GM23338 (cell line): ENCODE measurements around the gene GLRB.
"Not testable (repeated sequence)": the region's sequence is repeated elsewhere in the genome, so short reads cannot be mapped to it uniquely, and the experiment has no call there.

ENCODE experiments used
- CTCF ChIP-seq, 2 experiments: fragments of 200-600 bp in 1 of 2; sonication (generic) in 1 of 2; conservative IDR thresholded peaks; 2 replicates each; pipeline versions ENCODE4 v1.5.1 to v1.6.1; 2016 to 2017; ENCODE audit warnings: antibody characterized with exemption in 2 of 2, low read depth in 2 of 2, mild to moderate bottlenecking in 2 of 2, moderate library complexity in 1 of 2
- EZH2 ChIP-seq: fragments of 200-600 bp; sonication (generic); IDR thresholded peaks from one replicate; pipeline ENCODE4 v1.8.0; 2017; ENCODE audit warnings: antibody characterized with exemption, mild to moderate bottlenecking, low read depth; ENCODE audit not compliant: unreplicated experiment
- EZH2phosphoT487 ChIP-seq: fragments of 200-600 bp; sonication (generic); IDR thresholded peaks from one replicate; pipeline ENCODE4 v1.8.1; 2018; ENCODE audit warnings: antibody characterized with exemption; ENCODE audit not compliant: unreplicated experiment
- JUNB ChIP-seq: IDR thresholded peaks from one replicate; pipeline ENCODE4 v1.6.1; 2016; ENCODE audit warnings: antibody characterized with exemption; ENCODE audit not compliant: unreplicated experiment
- POLR2AphosphoS5 ChIP-seq: IDR thresholded peaks from 2 replicates; pipeline ENCODE4 v1.6.1; 2016; ENCODE audit warnings: antibody characterized with exemption, low read depth
- STAT1 ChIP-seq: IDR thresholded peaks from one replicate; pipeline ENCODE4 v1.6.1; 2016; ENCODE audit warnings: antibody characterized with exemption; ENCODE audit not compliant: unreplicated experiment

GRCh38 chr4:157180268-157180667 lies 104.3 kb downstream of the GLRB start:
- not testable (repeated sequence) for TF ChIP-seq STAT1; EZH2; JUNB; CTCF (conservative IDR thresholded peaks at IDR 0.05; ENCODE audit: low read depth in 2 of 2); EZH2phosphoT487; POLR2AphosphoS5
